ENCODE data around the gene REG1B.

DNA sequence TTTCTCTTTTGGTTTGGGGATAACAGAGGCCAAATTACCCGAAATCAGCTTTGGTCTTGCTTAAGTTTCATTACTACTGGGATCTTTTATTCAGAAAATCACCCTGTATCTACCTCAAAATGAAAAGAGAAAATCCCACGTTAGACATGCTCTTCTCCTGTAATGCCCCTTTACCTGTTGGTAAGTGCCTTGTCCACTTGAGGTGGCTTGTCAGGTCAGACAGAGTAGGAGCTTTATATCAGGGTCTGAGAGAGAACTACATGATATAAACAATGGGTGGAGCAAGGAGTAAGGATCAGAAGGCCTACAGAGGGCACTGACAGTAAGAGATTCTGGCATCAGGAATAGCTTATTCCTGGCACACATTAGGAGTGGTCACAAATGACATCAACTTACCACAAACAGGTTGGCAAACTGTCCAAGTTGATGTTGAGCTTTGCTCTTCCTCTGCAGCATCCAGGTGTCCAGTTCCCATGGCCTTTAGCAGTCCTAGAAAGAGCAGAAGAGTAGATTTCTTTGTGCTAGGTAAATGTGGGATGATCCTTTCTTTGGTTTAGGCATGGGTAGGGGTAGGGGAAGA lies at the start of gene REG1B:
- TF ChIP-seq TAF1 (IDR thresholded peaks at IDR 0.05; ENCODE audit: borderline replicate concordance, insufficient read depth, low read length): no peak
- no peak for TF ChIP-seq POLR2AphosphoS5 (IDR thresholded peaks at IDR 0.05; ENCODE audit: low read depth, low read length)
- no peak for TF ChIP-seq REST (IDR thresholded peaks at IDR 0.05; ENCODE audit: insufficient read depth in 1 of 2, low read depth in 2 of 2, low read length in 2 of 2)

Data from PFSK-1 (cell line).